OCI-LY7 (cell line): Measurements from ENCODE around the gene HSD17B4. TPM values are rescaled to one million over a fixed set of nuclear protein-coding genes. Genes with fewer than 3 reads are reported as not detected.

Experiments used
- BruUV-seq: library from RNA; stranded (reverse); fragments of 400-500 nt; replicated peaks from 2 replicates; lab custom pipeline; 2021; lab: Mats Ljungman, UMichigan
- CTCF ChIA-PET: fragments of 300-600 bp; sonication (Branson Sonifier 250); formaldehyde crosslinking; loops from one replicate; lab custom pipeline; 2022; ENCODE audit warnings: antibody characterized with exemption; ENCODE audit not compliant: unreplicated experiment; lab: Charles Lee
- POLR2A ChIA-PET: fragments of 300-600 bp; sonication (Branson Sonifier 250); formaldehyde crosslinking; loops from one replicate; lab custom pipeline; 2022; ENCODE audit warnings: antibody characterized with exemption; lab: Charles Lee
- DNase-seq: peaks from one replicate; pipeline ENCODE4 v3.0.0-alpha.2; 2015; ENCODE audit warnings: low spot score
- H2AFZ ChIP-seq: fragments of 200-600 bp; sonication (generic), shearing (Covaris generic); 2 replicates; pipeline ENCODE4 v1.6.1; 2014; ENCODE audit warnings: mild to moderate bottlenecking, antibody characterized with exemption, low read length, moderate library complexity
- H3K27ac ChIP-seq: fragments of 200-600 bp; sonication (generic); 2 replicates; pipeline ENCODE4 v1.5.1; 2014; ENCODE audit warnings: mixed run types, low read depth, mild to moderate bottlenecking, moderate library complexity, low read length, inconsistent platforms; ENCODE audit not compliant: poor library complexity, severe bottlenecking
- H3K36me3 ChIP-seq: fragments of 200-600 bp; sonication (generic); 2 replicates; pipeline ENCODE4 v1.6.1; 2014; ENCODE audit warnings: mild to moderate bottlenecking, antibody characterized with exemption, low read length, moderate library complexity, mixed read lengths; ENCODE audit not compliant: insufficient read depth
- H3K4me1 ChIP-seq: fragments of 200-600 bp; sonication (generic); 2 replicates; pipeline ENCODE4 v1.5.1; 2014; ENCODE audit warnings: mild to moderate bottlenecking, low read length; ENCODE audit not compliant: insufficient read depth, poor library complexity, severe bottlenecking
- H3K4me2 ChIP-seq: fragments of 200-600 bp; sonication (generic); 2 replicates; pipeline ENCODE4 v1.6.1; 2014; ENCODE audit warnings: mild to moderate bottlenecking, low read length
- H3K4me3 ChIP-seq: fragments of 200-600 bp; sonication (generic); 2 replicates; pipeline ENCODE4 v1.5.1; 2014; ENCODE audit warnings: mild to moderate bottlenecking, low read depth, low read length; ENCODE audit not compliant: poor library complexity, severe bottlenecking
- H3K79me2 ChIP-seq: fragments of 200-600 bp; sonication (generic); 2 replicates; pipeline ENCODE4 v1.6.1; 2016; ENCODE audit warnings: low read depth, mild to moderate bottlenecking, low read length, moderate library complexity, mixed read lengths; ENCODE audit not compliant: insufficient read depth
- H3K9me2 ChIP-seq: fragments of 200-600 bp; sonication (generic); 2 replicates; pipeline ENCODE4 v1.6.1; 2016; ENCODE audit warnings: mild to moderate bottlenecking, low read length, mixed read lengths; ENCODE audit not compliant: insufficient read depth
- H3K9me3 ChIP-seq: fragments of 200-600 bp; sonication (generic); 2 replicates; pipeline ENCODE4 v1.6.1; 2014; ENCODE audit warnings: mild to moderate bottlenecking, mixed run types, low read length, mixed read lengths
- H4K20me1 ChIP-seq: fragments of 200-600 bp; sonication (generic); 2 replicates; pipeline ENCODE4 v1.6.1; 2014; ENCODE audit warnings: mild to moderate bottlenecking, antibody characterized with exemption, low read length, moderate library complexity, mixed read lengths; ENCODE audit not compliant: insufficient read depth
- EZH2phosphoT487 ChIP-seq: fragments of 200-600 bp; sonication (generic); IDR thresholded peaks from 2 replicates; pipeline ENCODE4 v1.6.1; 2018; ENCODE audit warnings: low read depth, borderline replicate concordance, mild to moderate bottlenecking, mixed run types, antibody characterized with exemption, low read length, moderate library complexity, mixed read lengths
- intact Hi-C: fragments of 100-400 bp; cut with micrococcal nuclease; formaldehyde crosslinking; loops from one replicate; pipeline ENCODE4 v1.10.0; 2022; ENCODE audit not compliant: unreplicated experiment
- total RNA-seq, 2 experiments: library from RNA; depleted of rRNA in 1 of 2; stranded (reverse); fragments of >200 nt in 1 of 2; shearing (Covaris generic) in 1 of 2; gene quantifications; 2 replicates each; pipeline ENCODE4 v1.2.3, GENCODE V29; 2014 to 2022
- TF ChIP-seq, protein P1 (sequence below): fragments of 200-600 bp; sonication (generic); conservative IDR thresholded peaks from 2 replicates; pipeline ENCODE4 v1.5.1; 2014; ENCODE audit warnings: mild to moderate bottlenecking, antibody characterized with exemption, low read length, moderate library complexity, mixed read lengths

Gene HSD17B4
- total RNA-seq, 2 experiments from 2014 or later = 55.4 to 145 TPM

DNA sequence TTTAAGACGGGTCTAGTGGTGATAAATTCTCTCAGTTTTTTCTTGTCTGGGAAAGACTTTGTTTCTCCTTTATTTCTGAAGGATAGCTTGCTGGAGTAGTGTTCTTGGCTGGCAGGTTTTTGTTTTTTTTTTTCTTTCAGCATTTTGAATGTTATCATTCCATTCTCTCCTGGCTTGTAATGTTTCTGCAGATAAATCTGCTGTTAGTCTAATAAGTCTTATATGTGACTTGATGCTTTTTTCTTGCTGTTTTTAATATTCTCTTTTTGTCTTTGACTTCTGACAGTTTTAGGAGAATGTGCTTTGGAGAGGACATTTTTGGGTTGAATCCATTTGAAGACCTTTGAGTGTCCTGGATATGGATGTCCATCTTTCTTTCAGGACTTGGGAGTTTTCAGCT lies 16.0 kb downstream of the HSD17B4 start:
- H4K20me1 ChIP-seq = no peaks in the 10 kb centered on the region
- no peaks in the 10 kb centered on the region for H3K79me2 ChIP-seq
- CTCF ChIA-PET = no interaction called here
- H2AFZ ChIP-seq = no peak overlapping the region
- H3K4me3 ChIP-seq = no peak overlapping the region
- peaks cover 22% of the 10 kb centered on the region for H3K9me3 ChIP-seq
- peaks cover 23% of the 10 kb centered on the region for H3K36me3 ChIP-seq
- no peak overlapping the region for H3K4me2 ChIP-seq
- no TSS peak for BruUV-seq
- no peaks in the 10 kb centered on the region for H3K4me1 ChIP-seq
- intact Hi-C loops = no loop called here
- POLR2A ChIA-PET = interaction anchor here (1.4 kb wide), 1 partner anchor 9 kb away, joined by 7 read pairs; no protein-coding TSS in a partner anchor
- DNase-seq = peak; percentile 8
- no peak for TF ChIP-seq EZH2phosphoT487
- TF ChIP-seq, protein P1, sequence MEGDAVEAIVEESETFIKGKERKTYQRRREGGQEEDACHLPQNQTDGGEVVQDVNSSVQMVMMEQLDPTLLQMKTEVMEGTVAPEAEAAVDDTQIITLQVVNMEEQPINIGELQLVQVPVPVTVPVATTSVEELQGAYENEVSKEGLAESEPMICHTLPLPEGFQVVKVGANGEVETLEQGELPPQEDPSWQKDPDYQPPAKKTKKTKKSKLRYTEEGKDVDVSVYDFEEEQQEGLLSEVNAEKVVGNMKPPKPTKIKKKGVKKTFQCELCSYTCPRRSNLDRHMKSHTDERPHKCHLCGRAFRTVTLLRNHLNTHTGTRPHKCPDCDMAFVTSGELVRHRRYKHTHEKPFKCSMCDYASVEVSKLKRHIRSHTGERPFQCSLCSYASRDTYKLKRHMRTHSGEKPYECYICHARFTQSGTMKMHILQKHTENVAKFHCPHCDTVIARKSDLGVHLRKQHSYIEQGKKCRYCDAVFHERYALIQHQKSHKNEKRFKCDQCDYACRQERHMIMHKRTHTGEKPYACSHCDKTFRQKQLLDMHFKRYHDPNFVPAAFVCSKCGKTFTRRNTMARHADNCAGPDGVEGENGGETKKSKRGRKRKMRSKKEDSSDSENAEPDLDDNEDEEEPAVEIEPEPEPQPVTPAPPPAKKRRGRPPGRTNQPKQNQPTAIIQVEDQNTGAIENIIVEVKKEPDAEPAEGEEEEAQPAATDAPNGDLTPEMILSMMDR = no peak
- H3K9me2 ChIP-seq = no peaks in the 10 kb centered on the region
- H3K27ac ChIP-seq = no peak overlapping the region

DNA sequence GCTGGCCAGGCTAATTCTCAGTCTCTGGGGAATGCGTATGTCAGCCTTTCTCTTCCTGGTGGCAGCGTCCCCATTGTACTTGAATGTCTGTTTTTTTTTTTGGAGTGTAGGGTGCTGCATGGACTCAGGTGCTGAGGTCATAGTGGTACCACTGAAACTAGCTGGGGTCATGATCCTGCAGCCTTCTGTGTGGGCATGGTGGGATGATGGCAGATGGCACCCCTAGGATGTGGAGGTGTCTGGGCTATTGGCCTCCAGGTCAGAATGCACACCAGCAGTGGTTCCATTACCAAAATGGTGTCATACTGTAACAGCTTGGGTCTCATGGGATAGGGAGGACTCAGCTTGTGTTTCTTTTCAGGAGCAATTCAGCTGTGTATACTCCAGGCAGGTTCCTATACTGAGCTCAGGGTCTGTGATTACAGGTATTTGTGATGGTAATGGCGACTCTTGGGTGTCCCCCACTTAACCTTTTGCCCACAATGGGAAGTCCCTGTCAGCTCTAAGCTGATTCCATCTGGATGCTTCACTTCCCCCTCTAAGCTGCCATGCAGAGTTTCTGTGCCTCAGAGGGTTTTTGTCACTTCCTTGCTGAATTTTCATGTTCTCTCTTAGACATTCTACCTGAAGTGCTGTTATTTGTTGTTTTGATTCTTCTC lies 17.9 kb downstream of the HSD17B4 start:
- H3K79me2 ChIP-seq = no peaks in the 10 kb centered on the region
- ChIA-PET POLR2A (interaction anchor here (1.5 kb wide), 1 partner anchor 9 kb away, joined by 6 read pairs; no protein-coding TSS in a partner anchor), CTCF (interaction anchor here (0.8 kb wide), 1 partner anchor 9 kb away, joined by 3 read pairs; no protein-coding TSS in a partner anchor)
- no peak overlapping the region for H3K27ac ChIP-seq
- no peak overlapping the region for H3K4me3 ChIP-seq
- H3K36me3 ChIP-seq = peaks cover 23% of the 10 kb centered on the region
- H2AFZ ChIP-seq = no peak overlapping the region
- H3K4me2 ChIP-seq = no peak overlapping the region
- no peaks in the 10 kb centered on the region for H3K4me1 ChIP-seq
- no peak for DNase-seq
- intact Hi-C loops = loop anchor here (5.0 kb wide), 1 partner anchor 272 kb away; no protein-coding TSS in a partner anchor
- no peaks in the 10 kb centered on the region for H4K20me1 ChIP-seq
- no peaks in the 10 kb centered on the region for H3K9me2 ChIP-seq
- H3K9me3 ChIP-seq = peaks cover 22% of the 10 kb centered on the region
- TF ChIP-seq, protein P1 = no peak
- TF ChIP-seq EZH2phosphoT487 = no peak
- no TSS peak for BruUV-seq
